HepG2 (cell line): ENCODE results near the gene TRIM9. TPM values are rescaled to one million over a fixed set of nuclear protein-coding genes. Genes with fewer than 3 reads are reported as not detected.

Source experiments
- ATAC-seq: fragments of 200-7000 bp; cut with Tn5 transposase; 3 replicates; pipeline ENCODE4 v1.9.1; 2020; ENCODE audit warnings: mild to moderate bottlenecking, moderate library complexity
- BruUV-seq: library from RNA; stranded (reverse); fragments of 400-500 nt; replicated peaks from 2 replicates; lab custom pipeline; 2021; lab: Mats Ljungman, UMichigan
- CTCF ChIA-PET: fragments of 300-600 bp; formaldehyde crosslinking; extraction: SDS; loops from one replicate; lab custom pipeline; 2021; ENCODE audit warnings: low total read pairs, inconsistent platforms, low intra/inter-chr PET ratio; lab: Yijun Ruan, JAX
- POLR2A ChIA-PET: fragments of 350-600 bp; sonication (Branson Sonifier 250); formaldehyde crosslinking; loops from one replicate; lab custom pipeline; 2020; ENCODE audit warnings: antibody characterized with exemption, inconsistent platforms; lab: Yijun Ruan, JAX
- DNase-seq: peaks from one replicate; pipeline ENCODE4 v3.0.0-alpha.2; 2015; ENCODE audit warnings: low spot score
- FAIRE-seq: peaks from 3 replicates; lab custom pipeline; 2011; peaks lifted over from hg19 to GRCh38; lab: Jason Lieb, UNC
- H2AFZ ChIP-seq: one replicate; pipeline ENCODE4 v1.6.1; 2011; ENCODE audit warnings: low read length, inconsistent platforms
- H3K27ac ChIP-seq: fragments of 300-600 bp; 3 replicates; pipeline ENCODE4 v1.8.0; 2011; ENCODE audit warnings: mixed run types, mild to moderate bottlenecking, mixed read lengths, low read length, inconsistent platforms; ENCODE audit not compliant: insufficient read depth; ENCODE audit errors: extremely low read length
- H3K27me3 ChIP-seq, 2 experiments: fragments of 200-600 bp in 1 of 2; 2 replicates in 1 of 2; 3 replicates in 1 of 2; pipeline versions ENCODE4 v1.6.0 to v1.8.0; 2011; ENCODE audit warnings: low read length in 2 of 2, mild to moderate bottlenecking in 2 of 2, moderate library complexity in 2 of 2, inconsistent platforms in 1 of 2; ENCODE audit not compliant: insufficient read depth in 2 of 2, control insufficient read depth in 1 of 2
- H3K36me3 ChIP-seq, 2 experiments: fragments of 200-600 bp in 1 of 2; replicated peaks in 1 of 2; 2 replicates in 1 of 2; 3 replicates in 1 of 2; pipeline versions ENCODE4 v1.5.1 to v1.8.0; 2011; ENCODE audit warnings: low read length in 2 of 2, inconsistent platforms in 1 of 2; ENCODE audit not compliant: insufficient read depth in 2 of 2, control insufficient read depth in 1 of 2
- H3K4me1 ChIP-seq: 2 replicates; pipeline ENCODE4 v1.5.1; 2012; ENCODE audit warnings: low read length, inconsistent platforms; ENCODE audit not compliant: insufficient read depth
- H3K4me2 ChIP-seq: 2 replicates; pipeline ENCODE4 v1.6.0; 2011; ENCODE audit warnings: low read depth, low read length, inconsistent platforms
- H3K4me3 ChIP-seq, 3 experiments: fragments of 200-600 bp in 1 of 3; sonication (generic), shearing (Covaris generic) in 1 of 3; replicated peaks in 1 of 3; 2 replicates each; pipeline ENCODE4 v1.5.1; 2011 to 2016; ENCODE audit warnings: low read length in 3 of 3, inconsistent platforms in 2 of 3, low read depth in 2 of 3, mild to moderate bottlenecking in 2 of 3, control low read depth in 1 of 3, mixed read lengths in 1 of 3; ENCODE audit not compliant: insufficient read depth in 1 of 3
- H3K79me2 ChIP-seq: one replicate; pipeline ENCODE4 v1.6.1; 2011; ENCODE audit warnings: low read length, inconsistent platforms; ENCODE audit not compliant: insufficient read depth
- H3K9ac ChIP-seq: 2 replicates; pipeline ENCODE4 v1.6.0; 2011; ENCODE audit warnings: mild to moderate bottlenecking, low read depth, low read length, inconsistent platforms; ENCODE audit not compliant: insufficient read depth
- H3K9me3 ChIP-seq: 2 replicates; pipeline ENCODE4 v1.5.1; 2012; ENCODE audit warnings: mild to moderate bottlenecking, low read length
- H4K20me1 ChIP-seq: 2 replicates; pipeline ENCODE4 v1.6.0; 2011; ENCODE audit warnings: inconsistent platforms, mild to moderate bottlenecking, low read length, moderate library complexity; ENCODE audit not compliant: insufficient read depth
- ATF7-NPFF ChIP-seq: sonication (generic); formaldehyde crosslinking; IDR thresholded peaks from 2 replicates; pipeline ENCODE4 v1.8.1; 2023; ENCODE audit warnings: mild to moderate bottlenecking, low read depth, missing genetic modification reagents, moderate library complexity
- FOXO1 ChIP-seq: sonication (generic); formaldehyde crosslinking; IDR thresholded peaks from 2 replicates; pipeline ENCODE4 v1.4.0; 2020; ENCODE audit warnings: missing genetic modification reagents
- PAF1 ChIP-seq: IDR thresholded peaks from 2 replicates; pipeline ENCODE4 v1.6.1; 2016; ENCODE audit warnings: missing genetic modification reagents, missing compliant biosample characterization
- RXRB ChIP-seq: IDR thresholded peaks from 2 replicates; pipeline ENCODE4 v1.6.1; 2016; ENCODE audit warnings: borderline replicate concordance, missing genetic modification reagents, missing compliant biosample characterization
- XRCC5 ChIP-seq: fragments of 200-400 bp; formaldehyde crosslinking; optimal IDR thresholded peaks from 2 replicates; pipeline ENCODE3; 2017; ENCODE audit warnings: mild to moderate bottlenecking, low read length
- ZFP36L1 ChIP-seq: sonication (generic); formaldehyde crosslinking; IDR thresholded peaks from 2 replicates; pipeline ENCODE4 v1.8.0; 2022; ENCODE audit warnings: mild to moderate bottlenecking, missing genetic modification reagents, moderate library complexity
- ZHX2 ChIP-seq, 2 experiments: sonication (generic) in 1 of 2; formaldehyde crosslinking in 1 of 2; IDR thresholded peaks; 2 replicates each; pipeline versions ENCODE4 v1.6.1 to v1.9.0; 2014 to 2022; ENCODE audit warnings: antibody characterized with exemption in 1 of 2, borderline replicate concordance in 1 of 2, inconsistent platforms in 1 of 2, low read depth in 1 of 2, missing genetic modification reagents in 1 of 2
- ZNF703 ChIP-seq: sonication (generic); formaldehyde crosslinking; IDR thresholded peaks from 2 replicates; pipeline ENCODE4 v1.5.1; 2020; ENCODE audit warnings: missing genetic modification reagents, mild to moderate bottlenecking, moderate library complexity, borderline replicate concordance
- WGBS: methylation state at CpG from one replicate; pipeline ENCODE4 v1.1.6; 2017; ENCODE audit warnings: low lambda C conversion rate; 5-methylcytosine and 5-hydroxymethylcytosine counted together
- in situ Hi-C: cut with HindIII; loops from 2 replicates; pipeline ENCODE4 v1.10.0; 2017; ENCODE audit warnings: low pct_unique_long_range_greater_than_20kb; ENCODE audit not compliant: extremely low pct_ligation_motif_present
- intact Hi-C: fragments of 100-400 bp; cut with micrococcal nuclease; formaldehyde crosslinking; loops from one replicate; pipeline ENCODE4 v1.10.0; 2022; ENCODE audit not compliant: unreplicated experiment
- polyA plus RNA-seq, 8 experiments: library from polyadenylated mRNA; depleted of rRNA in 3 of 8; stranded (reverse) in 7 of 8; unstranded in 1 of 8; fragments of >200 nt; fragmentation: Illumina TruSeq in 4 of 8; extraction: Trizol in 4 of 8; gene quantifications; 2 replicates each; pipeline versions ENCODE4 v1.2.1 to v1.2.3, GENCODE V29; 2011 to 2016; ENCODE audit warnings: low read depth in 4 of 8, missing spikeins in 1 of 8, mixed read lengths in 1 of 8; ENCODE audit not compliant: insufficient read depth in 1 of 8
- total RNA-seq, 5 experiments: library from RNA; depleted of rRNA; stranded (reverse); fragments of >200 nt; fragmentation: Illumina TruSeq; extraction: Trizol; gene quantifications; 2 replicates each; pipeline ENCODE4 v1.2.3, GENCODE V29; 2016; ENCODE audit warnings: low read depth in 1 of 5

Gene TRIM9
- total and polyA plus RNA-seq, 2 of the 13 experiments (the other 11 are each of a cell fraction or from before 2014, with no cell fraction given): 0.04 to 0.07 TPM

- Histone ChIP-seq H3K27me3 (no peaks in the 10 kb centered on the region; a peak in 2 of 5 replicates), H2AFZ (no peak overlapping the region), H3K9ac (no peak overlapping the region), H3K36me3 (no peaks in the 10 kb centered on the region), H4K20me1 (no peaks in the 10 kb centered on the region), H3K79me2 (no peaks in the 10 kb centered on the region), H3K27ac (no peak overlapping the region), H3K4me1 (peaks cover 7% of the 10 kb centered on the region; the same call in 1 of the 2 replicates), H3K9me3 (no peaks in the 10 kb centered on the region), H3K4me3 (no peak overlapping the region), H3K4me2 (no peak overlapping the region)
- no peak for TF ChIP-seq ZHX2 (IDR thresholded peaks at IDR 0.05; ENCODE audit: low read depth)
- TF ChIP-seq ZHX2 (CRISPR knock-in tag; IDR thresholded peaks at IDR 0.05; ENCODE audit: borderline replicate concordance): no peak
- no peak for TF ChIP-seq PAF1
- TF ChIP-seq ZFP36L1 (CRISPR knock-in tag): no peak
- no peak for TF ChIP-seq XRCC5
- TF ChIP-seq ZNF703 (CRISPR knock-in tag): no peak
- TF ChIP-seq ATF7-NPFF (CRISPR knock-in tag): no peak
- TF ChIP-seq FOXO1 (CRISPR knock-in tag): no peak
- no peak for TF ChIP-seq RXRB (CRISPR knock-in tag)
- ChIA-PET POLR2A (no interaction called here), CTCF (no interaction called here)
- 47% methylated on average over 4 of the region's 4 CpGs for WGBS
- DNase-seq (no peak), FAIRE-seq (no peak), ATAC-seq (no peak)
- no TSS peak for BruUV-seq
- in situ Hi-C loops (no loop called here), intact Hi-C loops (no loop called here)
Observed at GRCh38 chr14:51022769-51023168, 72.1 kb downstream of the TRIM9 start.
